Peyer's patch (tissue), 4 donors: Measurements from ENCODE around the gene SH3RF3.

ENCODE experiments used
- CTCF ChIP-seq, 6 experiments: fragments of 450-650 bp in 4 of 6; fragments of 200-600 bp in 2 of 6; sonication (generic) in 1 of 6; IDR thresholded peaks; one replicate each; pipeline ENCODE4 v1.5.1; 2017 to 2019; ENCODE audit warnings: antibody characterized with exemption in 6 of 6, mild to moderate bottlenecking in 3 of 6, moderate library complexity in 1 of 6
- POLR2A ChIP-seq, 2 donors: fragments of 450-650 bp; IDR thresholded peaks; one replicate each; pipeline ENCODE4 v1.5.1; 2017; ENCODE audit warnings: antibody characterized with exemption in 2 of 2, mild to moderate bottlenecking in 2 of 2, moderate library complexity in 2 of 2

- TF ChIP-seq CTCF (IDR thresholded peaks at IDR 0.05) (no peak), POLR2A (IDR thresholded peaks at IDR 0.05) (no peak)
Measured at GRCh38 chr2:109463891-109464290, 334.9 kb downstream of the SH3RF3 start.
